K562 (cell line): Measurements from ENCODE around the gene FA2H. TPM values are rescaled to one million over a fixed set of nuclear protein-coding genes. Genes with fewer than 3 reads are reported as not detected.

Experiments
- ATAC-seq: fragments of 200-7000 bp; cut with Tn5 transposase; 3 replicates; pipeline ENCODE4 v1.9.1; 2020; ENCODE audit warnings: moderate library complexity
- BruUV-seq: library from RNA; stranded (reverse); fragments of 400-500 nt; replicated peaks from 2 replicates; lab custom pipeline; 2021; lab: Mats Ljungman, UMichigan
- CTCF ChIA-PET: fragments of 300-600 bp; formaldehyde crosslinking; extraction: SDS; loops from one replicate; lab custom pipeline; 2021; ENCODE audit warnings: low intra/inter-chr PET ratio; lab: Yijun Ruan, JAX
- POLR2A ChIA-PET: fragments of 300-600, 350-650 bp; sonication (Branson Sonifier 250); formaldehyde crosslinking; extraction: SDS; loops from one replicate; lab custom pipeline; 2021; ENCODE audit warnings: antibody characterized with exemption, inconsistent platforms; lab: Yijun Ruan, JAX
- DNase-seq, 4 experiments: peaks; one replicate each; pipeline versions ENCODE4 v3.0.0 to v3.0.0-alpha.2; 2011 to 2018; ENCODE audit warnings: low spot score in 3 of 4, mixed read lengths in 3 of 4; ENCODE audit errors: extremely low read depth in 1 of 4
- FAIRE-seq: peaks from 2 replicates; lab custom pipeline; 2011; peaks lifted over from hg19 to GRCh38; lab: Jason Lieb, UNC
- H2AFZ ChIP-seq: 2 replicates; pipeline ENCODE4 v1.6.0; 2011; ENCODE audit warnings: low read depth, low read length, control low read depth, inconsistent platforms
- H3K27ac ChIP-seq: fragments of 200-600 bp; 3 replicates; pipeline ENCODE4 v1.8.0; 2011; ENCODE audit warnings: low read depth, mild to moderate bottlenecking, control low read depth, inconsistent platforms, low read length, moderate library complexity, mixed read lengths; ENCODE audit errors: extremely low read depth
- H3K27me3 ChIP-seq, 2 experiments: fragments of 300-600 bp in 1 of 2; 2 replicates in 1 of 2; 3 replicates in 1 of 2; pipeline versions ENCODE4 v1.6.0 to v1.8.0; 2011; ENCODE audit warnings: inconsistent platforms in 2 of 2, low read length in 2 of 2, mild to moderate bottlenecking in 1 of 2, mixed read lengths in 1 of 2, moderate library complexity in 1 of 2; ENCODE audit not compliant: control insufficient read depth in 2 of 2, insufficient read depth in 2 of 2
- H3K36me3 ChIP-seq: fragments of 300-600 bp; 3 replicates; pipeline ENCODE4 v1.8.0; 2011; ENCODE audit warnings: mild to moderate bottlenecking, low read length, inconsistent platforms; ENCODE audit not compliant: control insufficient read depth, insufficient read depth
- H3K4me1 ChIP-seq, 2 experiments: fragments of 200-600 bp in 1 of 2; replicated peaks in 1 of 2; 2 replicates in 1 of 2; 3 replicates in 1 of 2; pipeline versions ENCODE4 v1.5.1 to v1.8.0; 2011; ENCODE audit warnings: inconsistent platforms in 2 of 2, low read length in 2 of 2, mild to moderate bottlenecking in 1 of 2, mixed read lengths in 1 of 2, moderate library complexity in 1 of 2; ENCODE audit not compliant: control insufficient read depth in 2 of 2, insufficient read depth in 2 of 2
- H3K4me2 ChIP-seq: 2 replicates; pipeline ENCODE4 v1.6.1; 2011; ENCODE audit warnings: low read length, control low read depth, inconsistent platforms, mixed read lengths; ENCODE audit not compliant: insufficient read depth
- H3K4me3 ChIP-seq: fragments of 200-600 bp; sonication (generic), shearing (Covaris generic); 2 replicates; pipeline ENCODE4 v1.5.1; 2016; ENCODE audit warnings: control low read depth, inconsistent platforms
- H3K79me2 ChIP-seq: fragments of 200-600 bp; 3 replicates; pipeline ENCODE4 v1.8.0; 2011; ENCODE audit warnings: low read length, inconsistent platforms; ENCODE audit not compliant: control insufficient read depth, insufficient read depth
- H3K9ac ChIP-seq, 2 experiments: 2 replicates each; pipeline versions ENCODE4 v1.6.0 to v1.6.1; 2011; ENCODE audit warnings: low read depth in 2 of 2, low read length in 2 of 2, control low read depth in 1 of 2, inconsistent platforms in 1 of 2, mild to moderate bottlenecking in 1 of 2, mixed read lengths in 1 of 2; ENCODE audit not compliant: insufficient read depth in 1 of 2
- H3K9me1 ChIP-seq: one replicate; pipeline ENCODE4 v1.6.0; 2011; ENCODE audit warnings: inconsistent platforms, mild to moderate bottlenecking, low read length, moderate library complexity; ENCODE audit not compliant: control insufficient read depth, insufficient read depth
- H3K9me3 ChIP-seq: replicated peaks from 2 replicates; pipeline ENCODE4 v1.5.1; 2011; ENCODE audit warnings: low read depth, low read length, inconsistent platforms; ENCODE audit not compliant: control insufficient read depth, insufficient read depth
- H4K20me1 ChIP-seq: replicated peaks from 2 replicates; pipeline ENCODE4 v1.6.1; 2011; ENCODE audit warnings: low read length, inconsistent platforms, mixed read lengths; ENCODE audit not compliant: control insufficient read depth, insufficient read depth
- CHD7 ChIP-seq: fragments of 200-600 bp; sonication (generic); IDR thresholded peaks from one replicate; pipeline ENCODE4 v1.6.1; 2012; ENCODE audit warnings: mild to moderate bottlenecking, low read depth, low read length, inconsistent platforms
- MTA2 ChIP-seq: fragments of 450-650 bp; IDR thresholded peaks from 2 replicates; pipeline ENCODE4 v1.6.1; 2016; ENCODE audit warnings: low read depth
- PURB ChIP-seq: sonication (generic); formaldehyde crosslinking; IDR thresholded peaks from 2 replicates; pipeline ENCODE4 v1.9.0; 2021; ENCODE audit warnings: low read depth, mild to moderate bottlenecking, missing genetic modification reagents
- SP2 ChIP-seq: IDR thresholded peaks from 2 replicates; pipeline ENCODE4 v1.6.1; 2011; ENCODE audit warnings: mild to moderate bottlenecking, low read depth, low read length, moderate library complexity; ENCODE audit not compliant: poor library complexity, severe bottlenecking; ENCODE audit errors: extremely low read depth
- TRIM25 ChIP-seq: fragments of 450-650 bp; IDR thresholded peaks from 2 replicates; pipeline ENCODE4 v1.7.0; 2016; ENCODE audit warnings: borderline replicate concordance
- ZBTB2 ChIP-seq: fragments of 450-650 bp; IDR thresholded peaks from 2 replicates; pipeline ENCODE4 v1.6.1; 2016; ENCODE audit warnings: antibody characterized with exemption
- WGBS: fragments of 100-300 bp; shearing (Covaris generic); methylation state at CpG from one replicate; pipeline ENCODE4 v1.1.6; 2016; ENCODE audit warnings: low coverage, mixed read lengths; ENCODE audit not compliant: insufficient coverage; ENCODE audit errors: missing lambda C conversion rate; 5-methylcytosine and 5-hydroxymethylcytosine counted together
- in situ Hi-C: fragments of 300-500 bp; cut with MboI; formaldehyde crosslinking; loops from 4 replicates; pipeline ENCODE4 v1.15.0; 2018; ENCODE audit warnings: inconsistent platforms, mixed read lengths
- intact Hi-C: fragments of 100-400 bp; cut with micrococcal nuclease; formaldehyde crosslinking; loops from 2 replicates; pipeline ENCODE4 v1.14.2; 2022
- polyA plus RNA-seq, 8 experiments: library from polyadenylated mRNA; depleted of rRNA in 4 of 8; stranded (reverse) in 5 of 8; unstranded in 3 of 8; fragments of >200 nt; fragmentation: Nextera tagmentation in 2 of 8; fragmentation: Illumina TruSeq in 1 of 8; extraction: Ambion mirVana in 2 of 8; extraction: Trizol in 1 of 8; gene quantifications; 2 replicates each; pipeline versions ENCODE4 v1.2.1 to v1.2.3, GENCODE V29; 2011 to 2014; ENCODE audit warnings: inconsistent platforms in 1 of 8, missing spikeins in 1 of 8
- total RNA-seq, 7 experiments: library from RNA; depleted of rRNA in 6 of 7; stranded (reverse); fragments of >200 nt in 6 of 7; fragmentation: Illumina TruSeq in 2 of 7; extraction: Trizol in 2 of 7; gene quantifications; 2 replicates each; pipeline versions ENCODE4 v1.2.1 to v1.2.3, GENCODE V29; 2011 to 2021; ENCODE audit warnings: low replicate concordance in 1 of 7

The FA2H gene
- total and polyA plus RNA-seq, 9 of the 15 experiments (the other 6 are each of a cell fraction or from before 2014, with no cell fraction given), result not detected

- H3K9me3 ChIP-seq, result no peaks in the 10 kb centered on the region
- peaks cover 49% of the 10 kb centered on the region for H3K36me3 ChIP-seq
- H3K27me3 ChIP-seq, result no peaks in the 10 kb centered on the region
- peak overlapping the region; percentile 96 to 99 for H3K9ac ChIP-seq
- no peak for FAIRE-seq
- peak overlapping the region; percentile 78 for H3K4me3 ChIP-seq
- 6% methylated on average over 7 of the region's 8 CpGs for WGBS
- H3K79me2 ChIP-seq, result peaks cover 56% of the 10 kb centered on the region
- H3K27ac ChIP-seq, result peak overlapping the region; percentile 95
- no peak overlapping the region for H2AFZ ChIP-seq
- no peaks in the 10 kb centered on the region for H3K9me1 ChIP-seq
- peak overlapping the region; percentile 76 for H3K4me2 ChIP-seq
- H4K20me1 ChIP-seq, result peaks cover 3% of the 10 kb centered on the region
- peaks cover 2 to 27% of the 10 kb centered on the region in 2 experiments; a peak in 4 of 5 replicates for H3K4me1 ChIP-seq
- no peak for DNase-seq
- ChIA-PET CTCF (no interaction called here), POLR2A (interaction anchor here (0.6 to 4.1 kb wide), 10 partner anchors 9 to 450 kb away, joined by 3 to 26 read pairs (median 6); no protein-coding TSS in a partner anchor)
- no TSS peak for BruUV-seq
- ATAC-seq, result no peak
- in situ Hi-C loops, result no loop called here
- intact Hi-C loops, result no loop called here
- TF ChIP-seq CHD7 (no peak), ZBTB2 (peak; percentile 77), MTA2 (0 out of 2 replicates have a peak, but pooled peaks have one; percentile 10), SP2 (no peak), TRIM25 (no peak), PURB (CRISPR knock-in tag) (no peak)
Measured at GRCh38 chr16:74666010-74666421, 108.6 kb downstream of the FA2H start.
